Measurements from ENCODE around the gene HOXC10.

The HOXC10 gene

DNA sequence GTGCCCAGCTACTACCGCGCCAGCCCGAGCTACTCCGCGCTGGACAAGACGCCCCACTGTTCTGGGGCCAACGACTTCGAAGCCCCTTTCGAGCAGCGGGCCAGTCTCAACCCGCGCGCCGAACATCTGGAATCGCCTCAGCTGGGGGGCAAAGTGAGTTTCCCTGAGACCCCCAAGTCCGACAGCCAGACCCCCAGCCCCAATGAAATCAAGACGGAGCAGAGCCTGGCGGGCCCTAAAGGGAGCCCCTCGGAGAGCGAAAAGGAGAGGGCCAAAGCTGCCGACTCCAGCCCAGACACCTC is 697 bp downstream of the HOXC10 start:
- TF ChIP-seq, protein P1, sequence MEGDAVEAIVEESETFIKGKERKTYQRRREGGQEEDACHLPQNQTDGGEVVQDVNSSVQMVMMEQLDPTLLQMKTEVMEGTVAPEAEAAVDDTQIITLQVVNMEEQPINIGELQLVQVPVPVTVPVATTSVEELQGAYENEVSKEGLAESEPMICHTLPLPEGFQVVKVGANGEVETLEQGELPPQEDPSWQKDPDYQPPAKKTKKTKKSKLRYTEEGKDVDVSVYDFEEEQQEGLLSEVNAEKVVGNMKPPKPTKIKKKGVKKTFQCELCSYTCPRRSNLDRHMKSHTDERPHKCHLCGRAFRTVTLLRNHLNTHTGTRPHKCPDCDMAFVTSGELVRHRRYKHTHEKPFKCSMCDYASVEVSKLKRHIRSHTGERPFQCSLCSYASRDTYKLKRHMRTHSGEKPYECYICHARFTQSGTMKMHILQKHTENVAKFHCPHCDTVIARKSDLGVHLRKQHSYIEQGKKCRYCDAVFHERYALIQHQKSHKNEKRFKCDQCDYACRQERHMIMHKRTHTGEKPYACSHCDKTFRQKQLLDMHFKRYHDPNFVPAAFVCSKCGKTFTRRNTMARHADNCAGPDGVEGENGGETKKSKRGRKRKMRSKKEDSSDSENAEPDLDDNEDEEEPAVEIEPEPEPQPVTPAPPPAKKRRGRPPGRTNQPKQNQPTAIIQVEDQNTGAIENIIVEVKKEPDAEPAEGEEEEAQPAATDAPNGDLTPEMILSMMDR (conservative IDR thresholded peaks at IDR 0.05; ENCODE audit: low read length): no peak
- no peak for DNase-seq (ENCODE audit: low read depth)
- H3K4me3 ChIP-seq (ENCODE audit: low read length): peak overlapping the region; percentile 98

DNA sequence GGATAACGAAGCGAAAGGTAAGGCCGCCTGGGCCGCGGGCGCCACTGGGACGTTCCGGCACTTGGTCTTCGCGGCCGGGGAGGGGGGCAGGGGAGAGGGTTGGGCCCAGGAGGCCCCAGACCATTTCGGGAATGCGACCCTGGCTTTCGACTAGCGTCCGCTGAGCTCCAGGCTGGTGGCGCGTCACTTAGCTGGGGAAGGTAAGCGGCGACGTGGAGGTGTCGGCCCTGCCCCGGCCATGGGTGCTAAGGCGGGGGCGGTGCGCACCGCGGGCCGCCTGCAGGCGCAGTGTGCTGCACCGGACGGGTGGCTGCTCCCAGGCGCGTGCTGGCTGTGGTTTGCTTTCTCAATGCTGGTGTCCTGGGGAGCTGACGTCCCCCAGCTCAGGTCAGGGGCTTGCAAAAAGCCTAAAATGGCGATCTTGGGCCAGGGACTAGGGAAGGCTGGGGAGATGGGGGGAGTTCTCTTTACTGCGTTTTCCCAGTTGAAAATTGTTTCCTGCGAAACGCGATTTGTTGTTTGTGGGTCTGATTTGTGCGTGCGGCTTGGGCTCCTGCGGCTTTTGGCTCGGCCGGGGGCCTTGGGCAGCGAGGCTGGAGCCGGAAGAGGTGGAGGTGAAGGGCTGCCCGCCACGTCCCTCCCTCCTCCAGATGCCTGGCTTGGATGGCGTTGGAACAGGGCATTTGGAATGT is 1.2 kb downstream of the HOXC10 start:
- peak overlapping the region; percentile 98 for H3K4me3 ChIP-seq (ENCODE audit: low read length)
- TF ChIP-seq, protein P1 (conservative IDR thresholded peaks at IDR 0.05; ENCODE audit: low read length): 0 out of 2 replicates have a peak, but pooled peaks have one; percentile 7
- peak; percentile 81 for DNase-seq (ENCODE audit: low read depth)

DNA sequence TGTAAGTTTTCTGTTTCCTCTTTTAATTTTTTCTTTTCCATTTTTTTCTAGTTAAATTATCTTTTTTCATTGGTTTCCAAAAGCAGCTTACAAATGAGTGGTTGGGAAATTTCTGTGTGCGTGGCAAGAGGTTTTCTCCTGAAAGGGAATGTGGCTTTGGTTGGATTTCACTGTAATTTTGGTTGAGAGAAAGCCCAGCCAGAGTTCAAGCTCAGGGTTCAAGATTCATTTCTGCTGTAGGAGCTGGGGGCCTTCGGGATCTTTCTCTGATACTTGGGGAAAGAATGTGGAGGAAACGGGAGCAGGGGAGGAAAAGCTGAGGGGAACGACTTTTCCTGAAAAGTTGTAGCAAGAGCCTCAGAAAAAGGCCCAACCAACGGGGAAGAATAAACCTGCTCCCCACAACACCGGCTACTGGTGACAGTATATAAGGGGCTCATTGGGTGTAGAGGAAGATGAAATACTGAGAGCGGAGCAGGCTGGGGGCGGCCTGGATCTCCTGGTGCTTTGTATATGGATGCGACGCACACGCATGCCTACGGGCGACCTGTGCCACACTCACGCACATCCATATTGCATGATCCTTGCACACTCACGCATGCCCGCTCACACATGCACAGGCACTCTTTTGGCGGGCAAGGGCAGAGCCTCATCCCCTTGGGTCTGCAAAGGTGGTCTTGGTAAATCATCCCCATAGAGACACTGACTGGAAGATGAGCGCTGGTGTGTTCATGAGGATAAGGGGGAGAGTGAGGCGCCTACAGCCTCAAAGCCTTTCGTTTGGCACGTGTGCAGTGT is 1.9 kb downstream of the HOXC10 start:
- TF ChIP-seq, protein P1 (conservative IDR thresholded peaks at IDR 0.05; ENCODE audit: low read length): no peak
- peak overlapping the region; percentile 98 for H3K4me3 ChIP-seq (ENCODE audit: low read length)
- no peak for DNase-seq (ENCODE audit: low read depth)

DNA sequence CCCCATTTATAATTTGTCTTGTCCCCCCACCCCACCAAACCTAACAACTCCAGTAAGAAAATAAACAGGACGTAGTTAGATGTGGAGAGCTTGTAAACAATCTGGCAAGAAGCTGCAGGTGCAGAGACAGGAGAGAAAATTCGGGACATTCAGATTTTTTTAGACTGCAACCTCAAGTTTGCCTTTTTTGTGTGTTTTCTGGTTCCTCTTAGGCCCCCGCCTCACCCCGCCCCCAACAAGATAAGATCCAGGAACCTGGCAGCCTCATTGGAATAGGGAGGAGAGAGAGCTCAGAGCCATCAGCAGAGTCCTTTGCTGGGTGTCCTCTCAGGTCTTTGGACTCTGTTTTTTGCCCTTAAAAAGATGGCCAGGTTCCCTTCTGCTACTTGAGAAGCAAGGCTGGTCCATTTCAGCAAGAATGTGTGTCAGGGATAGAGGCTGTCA is 2.9 kb downstream of the HOXC10 start:
- TF ChIP-seq, protein P1 (conservative IDR thresholded peaks at IDR 0.05; ENCODE audit: low read length): no peak
- DNase-seq (ENCODE audit: low read depth): no peak
- peak overlapping the region; percentile 98 for H3K4me3 ChIP-seq (ENCODE audit: low read length)

DNA sequence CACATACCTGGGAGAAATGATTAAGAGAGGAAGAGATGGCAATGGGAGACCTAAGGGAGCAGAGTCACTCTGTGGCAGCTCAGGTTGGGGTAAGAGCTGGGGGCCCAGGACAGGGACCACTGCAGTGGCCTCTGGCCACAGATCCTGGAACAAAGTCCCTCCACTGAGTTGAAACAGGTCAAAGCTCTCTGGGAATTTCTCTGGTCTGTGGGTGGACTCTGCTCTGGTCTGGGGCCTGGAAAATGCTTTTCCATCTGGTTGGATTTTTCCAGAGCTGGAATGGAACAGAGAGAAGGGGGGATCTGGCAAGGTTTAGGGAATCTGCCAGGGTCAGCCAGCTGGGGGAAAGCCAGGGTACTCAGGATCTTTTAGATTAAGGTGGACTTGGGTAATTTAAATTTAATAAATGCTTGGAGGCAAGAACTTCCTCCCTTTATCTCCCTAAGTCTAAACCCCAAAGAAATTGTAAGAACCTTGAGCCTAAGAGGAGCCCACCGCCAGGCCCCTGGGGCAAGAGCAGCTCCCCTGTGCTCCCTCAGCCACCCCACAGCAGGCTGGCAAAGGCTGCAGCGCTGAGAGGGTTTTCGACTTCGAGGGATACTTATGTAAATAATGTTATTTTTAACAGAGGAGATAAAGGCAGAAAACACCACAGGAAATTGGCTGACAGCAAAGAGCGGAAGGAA is 3.7 kb downstream of the HOXC10 start:
- no peak for DNase-seq (ENCODE audit: low read depth)
- peak overlapping the region; percentile 98 for H3K4me3 ChIP-seq (ENCODE audit: low read length)
- TF ChIP-seq, protein P1 (conservative IDR thresholded peaks at IDR 0.05; ENCODE audit: low read length): no peak

DNA sequence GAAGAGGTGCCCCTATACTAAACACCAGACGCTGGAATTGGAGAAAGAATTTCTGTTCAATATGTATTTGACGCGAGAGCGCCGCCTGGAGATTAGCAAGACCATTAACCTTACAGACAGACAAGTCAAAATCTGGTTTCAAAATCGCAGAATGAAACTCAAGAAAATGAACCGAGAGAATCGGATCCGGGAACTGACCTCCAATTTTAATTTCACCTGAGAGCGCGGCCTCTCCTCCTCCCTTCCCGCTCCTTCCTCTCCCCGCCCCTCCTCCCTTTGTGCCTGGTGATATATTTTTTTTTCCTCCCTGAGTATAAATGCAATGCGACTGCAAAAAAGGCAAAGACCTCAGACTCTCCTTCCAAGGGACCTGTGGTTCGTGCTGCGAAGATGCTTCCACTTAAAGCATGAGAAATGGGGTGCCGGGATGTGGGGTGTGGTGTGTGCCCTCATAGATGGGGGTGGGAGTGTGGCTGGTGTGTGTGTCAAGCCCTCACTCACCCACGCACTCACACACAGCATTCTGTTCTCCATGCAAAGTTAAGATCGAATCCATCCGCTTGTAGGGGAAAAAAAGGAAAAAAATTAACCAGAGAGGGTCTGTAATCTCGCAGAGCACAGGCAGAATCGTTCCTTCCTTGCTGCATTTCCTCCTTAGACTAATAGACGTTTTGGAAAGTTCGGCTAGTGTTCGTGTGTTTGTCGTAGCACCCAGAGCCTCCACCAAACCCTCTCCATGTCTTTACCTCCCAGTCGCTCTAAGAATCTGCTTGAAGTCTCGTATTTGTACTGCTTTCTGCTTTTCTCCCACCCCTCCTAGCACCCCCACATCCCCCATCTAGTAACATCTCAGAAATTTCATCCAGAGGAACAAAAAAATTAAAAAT is 4.5 kb downstream of the HOXC10 start:
- peak; percentile 88 for DNase-seq (ENCODE audit: low read depth)
- peak overlapping the region; percentile 98 for H3K4me3 ChIP-seq (ENCODE audit: low read length)
- TF ChIP-seq, protein P1 (conservative IDR thresholded peaks at IDR 0.05; ENCODE audit: low read length): peak; percentile 76
